Adrenal gland (tissue), 12 donors: ENCODE results near the gene ZBTB4. TPM values are rescaled to one million over a fixed set of nuclear protein-coding genes. Genes with fewer than 3 reads are reported as not detected.

ENCODE experiments used
- DNase-seq, 7 donors: peaks; one replicate each; pipeline ENCODE4 v3.0.0-alpha.2; 2019 to 2020
- H3K27ac ChIP-seq, 5 donors: fragments of 200-600 bp; sonication (generic) in 4 of 5; 1 replicate in 3 of 5; 2 replicates in 2 of 5; pipeline versions ENCODE4 v1.5.1 to v1.8.0; 2016 to 2020; ENCODE audit warnings: mild to moderate bottlenecking in 1 of 5
- H3K27me3 ChIP-seq: fragments of 200-600 bp; 2 replicates; pipeline ENCODE4 v1.8.0; 2021
- H3K36me3 ChIP-seq, 2 donors: fragments of 200-600 bp; replicated peaks in 1 of 2; 1 replicate in 1 of 2; 2 replicates in 1 of 2; pipeline versions ENCODE4 v1.5.1 to v1.8.0; 2018 to 2022
- H3K4me1 ChIP-seq, 2 donors: fragments of 200-600 bp; replicated peaks in 1 of 2; 1 replicate in 1 of 2; 2 replicates in 1 of 2; pipeline versions ENCODE4 v1.5.1 to v1.8.0; 2018 to 2021
- H3K4me3 ChIP-seq, 4 donors: fragments of 200-600 bp; sonication (generic) in 3 of 4; one replicate each; pipeline ENCODE4 v1.5.1; 2016 to 2018
- H3K9me3 ChIP-seq, 3 donors: fragments of 200-600 bp; sonication (generic) in 1 of 3; replicated peaks in 1 of 3; 1 replicate in 2 of 3; 2 replicates in 1 of 3; pipeline versions ENCODE4 v1.5.1 to v1.8.0; 2016 to 2021
- POLR2A ChIP-seq, 2 donors: fragments of 450-650 bp; IDR thresholded peaks; one replicate each; pipeline ENCODE4 v1.6.1; 2017; ENCODE audit warnings: antibody characterized with exemption in 2 of 2, mild to moderate bottlenecking in 2 of 2, moderate library complexity in 1 of 2
- WGBS, 4 donors: extraction: QIAGEN DNeasy Blood & Tissue Kit in 2 of 4; methylation state at CpG; one replicate each; pipeline versions ENCODE4 v1.1.5 to v1.1.7; 2013 to 2017; 5-methylcytosine and 5-hydroxymethylcytosine counted together
- intact Hi-C, 2 donors: fragments of 100-400 bp; cut with DNase I; formaldehyde crosslinking; loops; one replicate each; pipeline versions ENCODE4 v1.14.1 to v1.15.0; 2022 to 2023
- polyA plus RNA-seq, 3 donors: library from polyadenylated mRNA; stranded (reverse); fragments of 200-250 nt in 2 of 3; fragments of 350-450 nt in 1 of 3; fragmentation: Illumina TruSeq in 1 of 3; extraction: RNeasy Lipid Tissue Mini Kit (QIAGEN cat#74804) in 1 of 3; gene quantifications; one replicate each; pipeline ENCODE4 v1.2.3, GENCODE V29; 2013 to 2014
- total RNA-seq, 9 donors: library from RNA; depleted of rRNA in 4 of 9; stranded (reverse); fragments of >200 nt in 4 of 9; fragments of 120-200 nt in 1 of 9; fragmentation: NEBNext Ultra II Directional in 1 of 9; extraction: Animal tissue kit (Norgen Biotek cat#: 25700) in 1 of 9; gene quantifications; one replicate each; pipeline versions ENCODE4 v1.1.0 to v1.2.4, GENCODE V29; 2013 to 2023
- TF ChIP-seq, protein P1 (sequence below), 6 experiments: fragments of 450-650 bp in 4 of 6; fragments of 200-600 bp in 2 of 6; sonication (generic) in 1 of 6; IDR thresholded peaks; 1 replicate in 5 of 6; 2 replicates in 1 of 6; pipeline versions ENCODE4 v1.5.1 to v1.8.0; 2016 to 2021; ENCODE audit warnings: antibody characterized with exemption in 6 of 6, mild to moderate bottlenecking in 2 of 6, moderate library complexity in 1 of 6
- donor health status: healthy with polysubstance abuse.
- donor health status: Bipolar disorder and iron deficiency.
- donor health status: DM: yes; HTN: yes; CAD: no.
- donor health status: DM: no; HTN: no; CAD: no.
- donor health status: DM: no; HTN: no; CAD: no.
- donor health status: DM: yes; HTN: yes; CAD: no.

The ZBTB4 gene
- total and polyA plus RNA-seq, 12 donors = 16.6 to 111 (median 66.5) TPM

DNA sequence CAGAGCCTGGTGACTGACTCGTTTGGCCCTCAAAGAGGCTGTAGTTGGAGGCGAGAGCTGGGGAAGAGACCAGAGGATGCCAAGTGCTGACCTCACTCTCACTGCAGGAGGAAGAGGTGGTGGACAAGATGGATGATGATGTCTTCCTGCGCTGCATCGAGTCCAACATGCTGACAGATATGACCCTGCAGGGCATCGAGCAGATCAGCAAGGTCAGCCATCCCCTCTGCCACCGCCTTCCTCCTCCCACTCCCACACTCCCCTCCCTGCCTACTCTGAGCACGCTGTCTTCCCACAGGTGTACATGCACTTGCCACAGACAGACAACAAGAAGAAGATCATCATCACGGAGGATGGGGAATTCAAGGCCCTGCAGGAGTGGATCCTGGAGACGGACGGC lies 31.7 kb upstream of the ZBTB4 start:
- no peaks in the 10 kb centered on the region for H3K27me3 ChIP-seq
- H3K4me3 ChIP-seq = no peak overlapping the region
- no peak overlapping the region for H3K27ac ChIP-seq
- peaks cover 0 to 83% of the 10 kb centered on the region in 2 donors for H3K36me3 ChIP-seq
- no peak for DNase-seq
- WGBS, 4 donors = 58 to 62% (median 61%) methylated on average over 8 to 10 of the region's 10 CpGs
- H3K9me3 ChIP-seq = no peaks in the 10 kb centered on the region
- intact Hi-C loops = loop anchor here in 1 of 2 donors (2.0 kb wide), 1 partner anchor 50 kb away; the partner anchor contains the start of gene SENP3
- H3K4me1 ChIP-seq = no peaks in the 10 kb centered on the region
- no peak for TF ChIP-seq POLR2A (IDR thresholded peaks at IDR 0.05)
- TF ChIP-seq, protein P1, sequence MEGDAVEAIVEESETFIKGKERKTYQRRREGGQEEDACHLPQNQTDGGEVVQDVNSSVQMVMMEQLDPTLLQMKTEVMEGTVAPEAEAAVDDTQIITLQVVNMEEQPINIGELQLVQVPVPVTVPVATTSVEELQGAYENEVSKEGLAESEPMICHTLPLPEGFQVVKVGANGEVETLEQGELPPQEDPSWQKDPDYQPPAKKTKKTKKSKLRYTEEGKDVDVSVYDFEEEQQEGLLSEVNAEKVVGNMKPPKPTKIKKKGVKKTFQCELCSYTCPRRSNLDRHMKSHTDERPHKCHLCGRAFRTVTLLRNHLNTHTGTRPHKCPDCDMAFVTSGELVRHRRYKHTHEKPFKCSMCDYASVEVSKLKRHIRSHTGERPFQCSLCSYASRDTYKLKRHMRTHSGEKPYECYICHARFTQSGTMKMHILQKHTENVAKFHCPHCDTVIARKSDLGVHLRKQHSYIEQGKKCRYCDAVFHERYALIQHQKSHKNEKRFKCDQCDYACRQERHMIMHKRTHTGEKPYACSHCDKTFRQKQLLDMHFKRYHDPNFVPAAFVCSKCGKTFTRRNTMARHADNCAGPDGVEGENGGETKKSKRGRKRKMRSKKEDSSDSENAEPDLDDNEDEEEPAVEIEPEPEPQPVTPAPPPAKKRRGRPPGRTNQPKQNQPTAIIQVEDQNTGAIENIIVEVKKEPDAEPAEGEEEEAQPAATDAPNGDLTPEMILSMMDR (IDR thresholded peaks at IDR 0.05) = no peak

DNA sequence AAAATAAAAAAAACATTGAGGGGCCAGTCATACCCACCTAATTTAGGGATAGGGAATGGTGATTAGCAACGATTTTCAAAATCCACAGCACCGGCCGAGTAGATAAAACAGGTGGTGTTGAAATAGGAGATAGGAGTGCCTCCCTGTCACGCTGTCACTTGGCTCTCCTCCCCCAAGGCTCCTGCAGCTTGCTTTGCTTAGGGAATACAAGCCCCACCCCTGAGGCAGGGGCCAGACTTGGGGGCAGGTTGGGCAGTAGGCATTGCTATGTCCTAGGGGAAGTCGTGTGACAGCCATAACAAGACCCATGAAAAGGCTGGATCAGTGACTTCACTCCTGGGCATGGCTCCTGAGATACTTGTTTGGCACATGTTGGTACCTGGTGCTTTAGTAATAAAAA lies 30.5 kb upstream of the ZBTB4 start:
- Histone ChIP-seq H3K27ac (no peak overlapping the region), H3K4me1 (no peaks in the 10 kb centered on the region), H3K27me3 (no peaks in the 10 kb centered on the region), H3K36me3 (peaks cover 0 to 94% of the 10 kb centered on the region in 2 donors), H3K4me3 (no peak overlapping the region), H3K9me3 (no peaks in the 10 kb centered on the region)
- TF ChIP-seq, protein P1 (IDR thresholded peaks at IDR 0.05) = no peak
- TF ChIP-seq POLR2A (IDR thresholded peaks at IDR 0.05) = no peak
- intact Hi-C loops = loop anchor here in 1 of 2 donors (2.0 kb wide), 1 partner anchor 51 kb away; the partner anchor contains the start of gene SENP3
- DNase-seq = no peak
- 74 to 81% (median 77%) methylated on average over 5 of the region's 5 CpGs for WGBS, 4 donors

DNA sequence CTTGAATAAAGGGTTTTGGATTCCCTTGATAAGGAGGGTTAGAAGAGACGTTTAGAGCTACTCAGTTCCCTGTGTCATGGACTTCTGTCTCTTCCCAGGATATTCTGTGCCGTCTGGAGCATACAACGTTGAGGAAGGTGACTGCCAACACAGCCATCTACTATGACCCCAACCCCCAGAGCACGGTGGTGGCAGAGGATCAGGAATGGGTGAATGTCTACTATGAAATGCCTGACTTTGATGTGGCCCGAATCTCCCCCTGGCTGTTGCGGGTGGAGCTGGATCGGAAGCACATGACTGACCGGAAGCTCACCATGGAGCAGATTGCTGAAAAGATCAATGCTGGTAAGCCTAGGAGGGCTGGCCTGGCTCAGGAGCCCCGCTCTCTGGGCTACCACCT lies 29.4 kb upstream of the ZBTB4 start:
- H3K4me1 ChIP-seq = no peaks in the 10 kb centered on the region
- peaks cover 0 to 99% of the 10 kb centered on the region in 2 donors for H3K36me3 ChIP-seq
- 81 to 96% (median 93%) methylated on average over 6 to 9 of the region's 9 CpGs for WGBS, 4 donors
- intact Hi-C loops = no loop called here
- TF ChIP-seq, protein P1 (IDR thresholded peaks at IDR 0.05) = no peak
- no peak for TF ChIP-seq POLR2A (IDR thresholded peaks at IDR 0.05)
- DNase-seq = no peak
- H3K27ac ChIP-seq = no peak overlapping the region
- H3K27me3 ChIP-seq = no peaks in the 10 kb centered on the region
- H3K4me3 ChIP-seq = no peak overlapping the region
- H3K9me3 ChIP-seq = no peaks in the 10 kb centered on the region

DNA sequence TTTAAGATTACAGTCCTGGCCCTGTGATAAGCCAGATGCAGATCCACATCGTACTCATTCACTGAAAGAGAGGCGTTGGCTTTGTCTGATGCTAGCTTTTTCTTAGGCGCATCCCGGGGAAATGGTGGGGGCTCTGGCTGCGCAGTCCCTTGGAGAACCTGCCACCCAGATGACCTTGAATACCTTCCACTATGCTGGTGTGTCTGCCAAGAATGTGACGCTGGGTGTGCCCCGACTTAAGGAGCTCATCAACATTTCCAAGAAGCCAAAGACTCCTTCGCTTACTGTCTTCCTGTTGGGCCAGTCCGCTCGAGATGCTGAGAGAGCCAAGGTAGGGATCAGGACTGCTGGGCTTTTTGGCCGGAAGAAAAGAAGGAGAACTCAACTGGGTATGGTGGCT lies 28.7 kb upstream of the ZBTB4 start:
- intact Hi-C loops = no loop called here
- Histone ChIP-seq H3K27ac (no peak overlapping the region), H3K9me3 (no peaks in the 10 kb centered on the region), H3K4me3 (no peak overlapping the region), H3K4me1 (no peaks in the 10 kb centered on the region), H3K36me3 (peaks cover 0 to 99% of the 10 kb centered on the region in 2 donors), H3K27me3 (no peaks in the 10 kb centered on the region)
- WGBS, 4 donors = 71 to 88% (median 78%) methylated on average over 11 of the region's 11 CpGs
- no peak for TF ChIP-seq POLR2A (IDR thresholded peaks at IDR 0.05)
- TF ChIP-seq, protein P1 (IDR thresholded peaks at IDR 0.05) = no peak
- no peak for DNase-seq
